GM23338 (cell line): Measurements from ENCODE around the gene PEPD.

Experiments used
- CREB1 ChIP-seq: fragments of 250-450 bp; sonication (Bioruptor Pico); IDR thresholded peaks from 2 replicates; pipeline ENCODE4 v1.5.0; 2020; ENCODE audit warnings: low read depth, mild to moderate bottlenecking, moderate library complexity
- CTCF ChIP-seq, 2 experiments: fragments of 200-600 bp in 1 of 2; sonication (generic) in 1 of 2; conservative IDR thresholded peaks; 2 replicates each; pipeline versions ENCODE4 v1.5.1 to v1.6.1; 2016 to 2017; ENCODE audit warnings: antibody characterized with exemption in 2 of 2, low read depth in 2 of 2, mild to moderate bottlenecking in 2 of 2, moderate library complexity in 1 of 2
- ETS1 ChIP-seq: IDR thresholded peaks from 2 replicates; pipeline ENCODE4 v1.6.1; 2016; ENCODE audit warnings: antibody characterized with exemption
- EZH2 ChIP-seq: fragments of 200-600 bp; sonication (generic); IDR thresholded peaks from one replicate; pipeline ENCODE4 v1.8.0; 2017; ENCODE audit warnings: antibody characterized with exemption, mild to moderate bottlenecking, low read depth; ENCODE audit not compliant: unreplicated experiment
- EZH2phosphoT487 ChIP-seq: fragments of 200-600 bp; sonication (generic); IDR thresholded peaks from one replicate; pipeline ENCODE4 v1.8.1; 2018; ENCODE audit warnings: antibody characterized with exemption; ENCODE audit not compliant: unreplicated experiment
- JUNB ChIP-seq: IDR thresholded peaks from one replicate; pipeline ENCODE4 v1.6.1; 2016; ENCODE audit warnings: antibody characterized with exemption; ENCODE audit not compliant: unreplicated experiment
- NANOG ChIP-seq: IDR thresholded peaks from 2 replicates; pipeline ENCODE4 v1.6.1; 2016; ENCODE audit warnings: antibody characterized with exemption, borderline replicate concordance
- POLR2AphosphoS5 ChIP-seq: IDR thresholded peaks from 2 replicates; pipeline ENCODE4 v1.6.1; 2016; ENCODE audit warnings: antibody characterized with exemption, low read depth
- STAT1 ChIP-seq: IDR thresholded peaks from one replicate; pipeline ENCODE4 v1.6.1; 2016; ENCODE audit warnings: antibody characterized with exemption; ENCODE audit not compliant: unreplicated experiment
- ZNF114 ChIP-seq: fragments of 250-450 bp; sonication (Bioruptor Pico); IDR thresholded peaks from 2 replicates; pipeline ENCODE4 v1.5.0; 2020; ENCODE audit warnings: mild to moderate bottlenecking, moderate library complexity
- ZNF331 ChIP-seq: fragments of 250-450 bp; sonication (Bioruptor Pico); IDR thresholded peaks from 2 replicates; pipeline ENCODE4 v1.5.0; 2020; ENCODE audit warnings: low read depth, mild to moderate bottlenecking, moderate library complexity
- TF ChIP-seq, protein P1 (sequence below): IDR thresholded peaks from one replicate; pipeline ENCODE4 v1.6.1; 2018; ENCODE audit warnings: antibody characterized with exemption; ENCODE audit not compliant: unreplicated experiment

DNA sequence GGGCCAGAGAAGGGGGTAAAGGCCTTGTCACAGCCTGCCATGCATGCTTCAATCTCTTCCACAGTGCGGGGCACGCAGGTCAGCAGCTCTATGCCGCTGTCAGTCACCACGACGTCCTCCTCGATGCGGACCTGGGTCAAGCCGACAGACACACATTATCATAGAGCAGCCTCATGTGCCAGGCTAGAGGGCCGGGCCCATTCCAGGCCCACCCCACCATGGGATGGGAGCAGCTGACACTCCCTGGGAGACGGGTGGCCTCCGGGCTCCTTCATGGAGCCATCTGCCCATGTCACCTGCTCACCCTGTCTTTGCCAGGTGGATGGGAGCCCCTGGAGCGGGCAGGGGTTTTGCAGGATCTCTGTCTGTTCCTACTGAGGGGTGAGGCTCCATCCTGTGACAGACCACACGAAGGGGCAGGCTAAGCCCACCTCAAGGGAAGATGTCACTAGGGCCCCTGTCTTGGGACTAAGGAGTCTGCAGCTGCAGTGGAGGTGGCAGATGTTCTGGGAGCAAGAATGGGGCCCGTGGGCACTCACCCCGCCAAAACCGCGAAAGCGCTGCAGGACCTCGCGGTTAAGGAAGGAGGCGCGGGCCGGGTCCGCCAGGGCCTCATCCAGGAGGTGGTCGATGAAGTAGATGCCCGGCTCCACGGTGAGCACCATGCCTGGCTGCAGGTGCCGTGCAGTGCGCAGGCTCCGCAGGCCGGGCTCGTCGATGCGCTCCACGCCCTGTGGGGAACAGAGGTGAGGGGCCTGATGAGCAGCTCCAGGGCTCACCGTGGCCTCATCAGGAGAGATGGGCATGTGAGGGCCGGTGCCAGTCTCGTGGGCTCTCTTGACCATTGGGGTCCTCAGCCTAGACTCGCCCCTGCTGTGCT, 134.0 kb downstream of the PEPD start:
- TF ChIP-seq POLR2AphosphoS5 (no peak), CTCF (conservative IDR thresholded peaks at IDR 0.05; ENCODE audit: low read depth in 2 of 2) (no peak), ZNF331 (no peak), EZH2phosphoT487 (no peak), EZH2 (no peak), CREB1 (no peak), STAT1 (no peak), ZNF114 (no peak), JUNB (no peak), NANOG (no peak), ETS1 (no peak)
- TF ChIP-seq, protein P1, sequence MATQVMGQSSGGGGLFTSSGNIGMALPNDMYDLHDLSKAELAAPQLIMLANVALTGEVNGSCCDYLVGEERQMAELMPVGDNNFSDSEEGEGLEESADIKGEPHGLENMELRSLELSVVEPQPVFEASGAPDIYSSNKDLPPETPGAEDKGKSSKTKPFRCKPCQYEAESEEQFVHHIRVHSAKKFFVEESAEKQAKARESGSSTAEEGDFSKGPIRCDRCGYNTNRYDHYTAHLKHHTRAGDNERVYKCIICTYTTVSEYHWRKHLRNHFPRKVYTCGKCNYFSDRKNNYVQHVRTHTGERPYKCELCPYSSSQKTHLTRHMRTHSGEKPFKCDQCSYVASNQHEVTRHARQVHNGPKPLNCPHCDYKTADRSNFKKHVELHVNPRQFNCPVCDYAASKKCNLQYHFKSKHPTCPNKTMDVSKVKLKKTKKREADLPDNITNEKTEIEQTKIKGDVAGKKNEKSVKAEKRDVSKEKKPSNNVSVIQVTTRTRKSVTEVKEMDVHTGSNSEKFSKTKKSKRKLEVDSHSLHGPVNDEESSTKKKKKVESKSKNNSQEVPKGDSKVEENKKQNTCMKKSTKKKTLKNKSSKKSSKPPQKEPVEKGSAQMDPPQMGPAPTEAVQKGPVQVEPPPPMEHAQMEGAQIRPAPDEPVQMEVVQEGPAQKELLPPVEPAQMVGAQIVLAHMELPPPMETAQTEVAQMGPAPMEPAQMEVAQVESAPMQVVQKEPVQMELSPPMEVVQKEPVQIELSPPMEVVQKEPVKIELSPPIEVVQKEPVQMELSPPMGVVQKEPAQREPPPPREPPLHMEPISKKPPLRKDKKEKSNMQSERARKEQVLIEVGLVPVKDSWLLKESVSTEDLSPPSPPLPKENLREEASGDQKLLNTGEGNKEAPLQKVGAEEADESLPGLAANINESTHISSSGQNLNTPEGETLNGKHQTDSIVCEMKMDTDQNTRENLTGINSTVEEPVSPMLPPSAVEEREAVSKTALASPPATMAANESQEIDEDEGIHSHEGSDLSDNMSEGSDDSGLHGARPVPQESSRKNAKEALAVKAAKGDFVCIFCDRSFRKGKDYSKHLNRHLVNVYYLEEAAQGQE, result no peak
